Measurements from ENCODE around the gene MIGA2. TPM values are rescaled to one million over a fixed set of nuclear protein-coding genes. Genes with fewer than 3 reads are reported as not detected.

MIGA2 gene
- total RNA-seq, 1 experiment from 2014 or later, result 10.2 TPM

DNA sequence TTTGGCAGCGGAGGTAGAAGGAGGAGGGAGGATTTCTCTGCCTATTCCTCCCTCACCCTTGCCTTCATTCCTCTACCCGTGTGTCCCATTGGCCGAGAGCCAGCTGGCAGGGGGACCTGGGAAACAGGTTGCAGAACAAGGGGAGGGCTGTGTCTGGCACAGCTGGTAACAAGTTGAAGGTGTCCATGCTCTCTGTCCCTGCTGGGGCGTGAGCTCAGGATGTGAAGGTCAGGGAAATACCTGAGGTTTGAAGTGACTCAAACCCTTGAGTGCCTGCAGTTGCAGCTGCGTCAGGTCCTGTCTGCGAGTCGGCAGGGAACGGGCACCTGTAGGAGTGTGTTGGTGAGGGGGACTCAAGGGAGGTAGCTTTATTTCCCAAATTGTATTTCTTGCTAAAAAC lies 16.2 kb downstream of the MIGA2 start:
- Histone ChIP-seq H3K9me2 (replicated peaks; ENCODE audit: insufficient read depth, low read length) (no peaks in the 10 kb centered on the region), H3K4me3 (ENCODE audit: low read length) (no peak overlapping the region), H3K9me3 (ENCODE audit: low read length) (no peaks in the 10 kb centered on the region), H3K27ac (ENCODE audit: low read length) (no peak overlapping the region), H3K79me2 (ENCODE audit: low read length) (no peaks in the 10 kb centered on the region), H4K20me1 (ENCODE audit: insufficient read depth, low read depth, low read length) (no peaks in the 10 kb centered on the region), H3K27me3 (ENCODE audit: low read length) (no peaks in the 10 kb centered on the region), H3K4me2 (ENCODE audit: low read depth, low read length, poor library complexity, severe bottlenecking) (no peak overlapping the region), H3K9ac (ENCODE audit: low read length) (no peak overlapping the region), H3K4me1 (ENCODE audit: low read length) (no peaks in the 10 kb centered on the region), H3K36me3 (ENCODE audit: insufficient read depth, low read length) (peaks cover 4% of the 10 kb centered on the region; the same call in 1 of the 2 replicates), H2AFZ (ENCODE audit: low read length) (no peak overlapping the region)
- DNase-seq, result no peak

DNA sequence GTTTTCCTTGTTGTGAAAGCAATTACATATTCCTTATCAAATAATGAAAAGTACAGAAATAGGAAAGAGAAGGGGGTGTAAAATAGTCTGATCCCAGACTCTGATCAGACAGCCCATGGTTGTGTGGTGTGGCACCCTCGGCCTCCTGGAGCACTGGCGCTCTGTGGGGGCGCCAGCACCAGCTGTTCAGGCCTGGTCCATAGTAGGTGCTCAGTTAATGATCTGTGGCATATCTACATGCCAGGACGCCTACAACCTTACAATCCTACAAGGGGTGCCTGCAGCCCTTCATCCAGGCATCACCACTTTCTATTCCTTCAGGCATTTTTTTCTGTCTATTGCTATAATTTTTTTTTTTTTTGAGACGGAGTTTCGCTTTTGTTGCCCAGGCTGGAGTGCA lies 16.6 kb downstream of the MIGA2 start:
- DNase-seq, result no peak
- Histone ChIP-seq H4K20me1 (ENCODE audit: insufficient read depth, low read depth, low read length) (no peaks in the 10 kb centered on the region), H3K4me2 (ENCODE audit: low read depth, low read length, poor library complexity, severe bottlenecking) (no peak overlapping the region), H3K9ac (ENCODE audit: low read length) (no peak overlapping the region), H3K9me3 (ENCODE audit: low read length) (no peaks in the 10 kb centered on the region), H3K27ac (ENCODE audit: low read length) (no peak overlapping the region), H3K79me2 (ENCODE audit: low read length) (no peaks in the 10 kb centered on the region), H3K4me1 (ENCODE audit: low read length) (no peaks in the 10 kb centered on the region), H3K9me2 (replicated peaks; ENCODE audit: insufficient read depth, low read length) (no peaks in the 10 kb centered on the region), H2AFZ (ENCODE audit: low read length) (no peak overlapping the region), H3K36me3 (ENCODE audit: insufficient read depth, low read length) (peaks cover 4% of the 10 kb centered on the region; the same call in 1 of the 2 replicates), H3K4me3 (ENCODE audit: low read length) (no peak overlapping the region), H3K27me3 (ENCODE audit: low read length) (no peaks in the 10 kb centered on the region)

DNA sequence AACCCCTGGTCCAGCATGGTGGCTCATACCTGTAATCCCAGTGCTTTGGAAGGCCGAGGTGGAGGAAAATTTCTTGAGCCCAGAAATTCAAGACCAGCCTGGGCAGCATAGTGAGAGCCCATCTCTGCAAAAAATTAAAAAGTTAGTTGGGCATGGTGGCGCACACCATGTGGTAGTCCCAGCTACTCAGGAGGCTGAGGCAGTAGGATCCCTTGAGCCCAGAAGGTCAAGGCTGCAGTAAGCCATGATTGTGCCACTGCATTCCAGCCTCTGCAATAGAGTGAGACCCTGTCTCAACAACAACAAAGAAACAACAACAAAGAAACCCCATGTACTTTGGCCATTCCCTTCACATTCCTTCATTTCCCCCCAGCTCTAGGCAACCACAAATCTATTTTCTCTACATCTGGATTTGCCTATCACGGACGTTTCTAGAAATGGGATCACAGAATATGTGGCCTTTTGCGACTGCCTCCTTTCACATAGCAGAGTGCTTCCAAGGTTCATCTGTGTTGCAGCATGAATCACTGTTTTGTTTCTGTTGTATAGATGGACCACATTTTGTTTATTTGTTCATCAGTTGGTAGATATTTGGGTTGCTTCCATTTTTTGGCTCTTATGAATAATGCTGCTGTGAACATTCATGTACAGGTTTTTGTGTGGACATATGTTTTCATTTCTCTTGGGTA lies 17.9 kb downstream of the MIGA2 start:
- Histone ChIP-seq H3K36me3 (ENCODE audit: insufficient read depth, low read length) (peaks cover 4% of the 10 kb centered on the region; the same call in 1 of the 2 replicates), H3K79me2 (ENCODE audit: low read length) (no peaks in the 10 kb centered on the region), H4K20me1 (ENCODE audit: insufficient read depth, low read depth, low read length) (no peaks in the 10 kb centered on the region), H2AFZ (ENCODE audit: low read length) (no peak overlapping the region), H3K27me3 (ENCODE audit: low read length) (no peaks in the 10 kb centered on the region), H3K9ac (ENCODE audit: low read length) (no peak overlapping the region), H3K4me3 (ENCODE audit: low read length) (no peak overlapping the region), H3K9me3 (ENCODE audit: low read length) (no peaks in the 10 kb centered on the region), H3K4me1 (ENCODE audit: low read length) (no peaks in the 10 kb centered on the region), H3K27ac (ENCODE audit: low read length) (no peak overlapping the region), H3K9me2 (replicated peaks; ENCODE audit: insufficient read depth, low read length) (no peaks in the 10 kb centered on the region), H3K4me2 (ENCODE audit: low read depth, low read length, poor library complexity, severe bottlenecking) (no peak overlapping the region)
- no peak for DNase-seq

- DNase-seq, result no peak
- Histone ChIP-seq H3K9me3 (ENCODE audit: low read length) (no peaks in the 10 kb centered on the region), H2AFZ (ENCODE audit: low read length) (no peak overlapping the region), H3K27ac (ENCODE audit: low read length) (no peak overlapping the region), H3K9me2 (replicated peaks; ENCODE audit: insufficient read depth, low read length) (no peaks in the 10 kb centered on the region), H4K20me1 (ENCODE audit: insufficient read depth, low read depth, low read length) (no peaks in the 10 kb centered on the region), H3K27me3 (ENCODE audit: low read length) (no peaks in the 10 kb centered on the region), H3K4me3 (ENCODE audit: low read length) (no peak overlapping the region), H3K36me3 (ENCODE audit: insufficient read depth, low read length) (peaks cover 8% of the 10 kb centered on the region; the same call in 1 of the 2 replicates), H3K4me1 (ENCODE audit: low read length) (no peaks in the 10 kb centered on the region), H3K9ac (ENCODE audit: low read length) (no peak overlapping the region), H3K79me2 (ENCODE audit: low read length) (no peaks in the 10 kb centered on the region), H3K4me2 (ENCODE audit: low read depth, low read length, poor library complexity, severe bottlenecking) (no peak overlapping the region)
These were observed 22.8 kb downstream of the MIGA2 start for GRCh38 chr9:129058965-129059795.

DNA sequence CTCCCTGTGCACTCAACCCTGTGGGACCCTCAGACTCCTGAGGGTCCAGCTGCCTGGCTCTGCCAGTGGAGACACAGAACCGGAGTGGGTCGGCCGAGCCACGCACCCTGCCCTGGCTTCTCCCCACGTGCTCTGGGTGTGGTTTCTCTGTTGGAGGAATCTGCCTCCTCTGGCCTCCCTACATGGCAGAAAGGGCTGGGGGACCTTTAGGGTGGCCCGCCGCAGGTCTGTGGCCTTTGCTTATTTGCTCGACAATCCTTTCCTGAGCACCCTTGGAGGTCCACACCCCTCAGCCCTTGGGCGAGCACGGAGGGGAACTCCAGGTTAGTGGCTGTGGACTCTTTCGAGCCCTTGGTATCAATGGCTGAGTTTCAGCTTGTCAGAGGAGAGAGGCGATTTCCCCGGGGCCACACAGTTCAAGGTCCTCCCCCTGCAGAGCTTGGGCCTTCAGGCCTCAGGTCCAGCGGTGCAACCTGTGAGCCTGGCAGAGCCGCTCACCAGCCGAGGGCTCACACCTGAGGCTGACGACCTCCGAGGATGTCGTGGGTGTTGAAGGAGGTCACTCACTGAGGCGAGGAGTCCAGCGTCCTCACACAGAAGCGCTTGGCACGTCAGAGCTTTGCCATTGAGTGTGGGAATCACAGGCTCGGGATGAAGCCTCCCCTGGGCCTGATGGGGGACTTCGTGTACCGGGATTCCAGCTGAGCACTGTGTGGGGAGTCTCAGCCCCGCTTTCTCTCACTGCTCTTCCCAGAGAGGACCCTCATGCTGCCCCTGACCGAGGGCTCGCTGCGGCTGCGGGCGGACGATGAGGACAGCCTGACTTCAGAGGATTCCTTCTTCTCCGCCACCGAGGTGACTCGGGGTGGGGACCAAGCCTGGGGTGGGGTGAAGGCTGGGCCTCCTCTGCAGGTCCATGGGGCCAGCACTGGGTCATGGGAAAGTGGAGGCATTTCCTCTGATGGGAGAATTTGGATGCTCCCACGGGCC lies 23.7 kb downstream of the MIGA2 start:
- H3K4me1 ChIP-seq (ENCODE audit: low read length), result no peaks in the 10 kb centered on the region
- H3K36me3 ChIP-seq (ENCODE audit: insufficient read depth, low read length), result peaks cover 6% of the 10 kb centered on the region; the same call in 1 of the 2 replicates
- DNase-seq, result no peak
- no peaks in the 10 kb centered on the region for H3K9me2 ChIP-seq (replicated peaks; ENCODE audit: insufficient read depth, low read length)
- H3K4me3 ChIP-seq (ENCODE audit: low read length), result no peak overlapping the region
- H3K27ac ChIP-seq (ENCODE audit: low read length), result no peak overlapping the region
- H2AFZ ChIP-seq (ENCODE audit: low read length), result no peak overlapping the region
- no peaks in the 10 kb centered on the region for H3K27me3 ChIP-seq (ENCODE audit: low read length)
- H3K9ac ChIP-seq (ENCODE audit: low read length), result no peak overlapping the region
- no peaks in the 10 kb centered on the region for H4K20me1 ChIP-seq (ENCODE audit: insufficient read depth, low read depth, low read length)
- H3K4me2 ChIP-seq (ENCODE audit: low read depth, low read length, poor library complexity, severe bottlenecking), result no peak overlapping the region
- no peaks in the 10 kb centered on the region for H3K79me2 ChIP-seq (ENCODE audit: low read length)
- no peaks in the 10 kb centered on the region for H3K9me3 ChIP-seq (ENCODE audit: low read length)

- Histone ChIP-seq H3K27me3 (ENCODE audit: low read length) (no peaks in the 10 kb centered on the region), H4K20me1 (ENCODE audit: insufficient read depth, low read depth, low read length) (no peaks in the 10 kb centered on the region), H2AFZ (ENCODE audit: low read length) (no peak overlapping the region), H3K4me2 (ENCODE audit: low read depth, low read length, poor library complexity, severe bottlenecking) (no peak overlapping the region), H3K36me3 (ENCODE audit: insufficient read depth, low read length) (peaks cover 6% of the 10 kb centered on the region; the same call in 1 of the 2 replicates), H3K4me3 (ENCODE audit: low read length) (no peak overlapping the region), H3K4me1 (ENCODE audit: low read length) (no peaks in the 10 kb centered on the region), H3K27ac (ENCODE audit: low read length) (no peak overlapping the region), H3K9me3 (ENCODE audit: low read length) (no peaks in the 10 kb centered on the region), H3K79me2 (ENCODE audit: low read length) (no peaks in the 10 kb centered on the region), H3K9ac (ENCODE audit: low read length) (no peak overlapping the region), H3K9me2 (replicated peaks; ENCODE audit: insufficient read depth, low read length) (no peaks in the 10 kb centered on the region)
- DNase-seq, result no peak
These were observed 24.6 kb downstream of the MIGA2 start for GRCh38 chr9:129060991-129061390.

GRCh38 chr9:129063061-129063460 lies 26.6 kb downstream of the MIGA2 start:
- no peaks in the 10 kb centered on the region for H3K9me2 ChIP-seq (replicated peaks; ENCODE audit: insufficient read depth, low read length)
- H3K4me2 ChIP-seq (ENCODE audit: low read depth, low read length, poor library complexity, severe bottlenecking), result no peak overlapping the region
- no peak overlapping the region for H2AFZ ChIP-seq (ENCODE audit: low read length)
- H3K79me2 ChIP-seq (ENCODE audit: low read length), result no peaks in the 10 kb centered on the region
- peaks cover 6% of the 10 kb centered on the region; the same call in 1 of the 2 replicates for H3K36me3 ChIP-seq (ENCODE audit: insufficient read depth, low read length)
- no peak overlapping the region for H3K9ac ChIP-seq (ENCODE audit: low read length)
- H3K9me3 ChIP-seq (ENCODE audit: low read length), result no peaks in the 10 kb centered on the region
- no peaks in the 10 kb centered on the region for H4K20me1 ChIP-seq (ENCODE audit: insufficient read depth, low read depth, low read length)
- H3K27me3 ChIP-seq (ENCODE audit: low read length), result no peaks in the 10 kb centered on the region
- no peak for DNase-seq
- no peaks in the 10 kb centered on the region for H3K4me1 ChIP-seq (ENCODE audit: low read length)
- no peak overlapping the region for H3K4me3 ChIP-seq (ENCODE audit: low read length)
- no peak overlapping the region for H3K27ac ChIP-seq (ENCODE audit: low read length)

Data from Karpas-422 (cell line).